ENCODE data around the gene RCVRN.
A peak's percentile ranks its signal among the peaks of the same experiment; 100 is the strongest.

Gene RCVRN

DNA sequence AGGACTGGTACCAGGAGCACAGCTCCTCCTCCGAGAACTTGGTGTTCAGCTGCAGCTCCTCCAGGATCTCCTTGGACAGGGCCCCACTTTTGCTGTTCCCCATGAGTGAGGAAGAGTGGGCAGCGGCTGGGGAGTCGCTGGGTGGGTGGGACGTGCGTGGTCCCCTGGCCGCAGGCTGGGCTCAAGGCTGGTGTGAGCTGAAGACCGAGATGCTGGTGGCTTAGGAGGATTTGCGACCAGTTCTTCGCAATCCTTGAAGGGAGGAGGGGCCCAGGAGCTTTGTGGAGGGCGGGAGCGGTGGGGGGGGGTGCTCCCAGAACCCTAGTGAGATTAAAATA, at the start of gene RCVRN:
RCVRN (minus strand) TSS at position 194 of the 338 bp plus-strand sequence; CDS start at position 103, 91 bp downstream.
- no peak for DNase-seq (ENCODE audit: low read depth in 2 of 2)

DNA sequence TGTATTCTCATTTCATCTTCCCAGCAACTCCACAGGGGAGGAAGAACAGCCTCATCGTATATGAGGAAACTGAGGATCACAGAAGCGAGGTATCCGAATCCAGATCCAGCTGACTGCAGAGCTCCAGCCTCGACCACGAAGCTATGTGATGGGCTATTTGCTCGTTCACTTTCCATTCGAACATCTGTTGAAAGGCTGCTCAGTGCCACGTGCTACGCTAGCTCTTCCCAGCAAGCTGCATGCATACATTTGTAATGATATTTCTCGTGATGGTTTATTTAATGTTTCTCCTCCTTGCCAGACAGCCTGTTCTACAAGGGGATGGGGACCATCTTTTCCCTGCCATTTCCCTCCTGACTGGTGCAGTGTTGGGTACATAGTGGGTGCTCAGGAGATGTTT, 48.4 kb upstream of the RCVRN start:
- no peak for DNase-seq (ENCODE audit: low read depth in 2 of 2)

DNA sequence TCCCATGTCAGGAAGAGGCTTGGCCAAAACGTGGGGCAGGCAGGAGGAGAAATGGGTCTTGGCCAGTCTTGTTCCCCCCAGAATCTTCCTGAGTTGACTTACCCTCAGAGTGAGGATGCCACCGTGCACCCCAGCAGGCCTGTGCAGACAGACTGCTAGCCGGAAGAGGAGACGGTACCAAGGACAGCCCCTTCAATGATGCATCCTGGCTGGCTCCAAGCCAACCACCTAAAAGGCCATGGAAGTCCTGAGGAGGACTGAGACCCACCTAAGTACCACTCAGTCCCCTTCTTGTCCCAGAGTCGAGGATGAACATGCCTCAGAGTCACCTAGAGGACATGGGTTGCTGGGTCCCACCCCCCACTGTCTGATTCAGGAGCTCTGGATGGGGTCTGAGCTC, 46.7 kb upstream of the RCVRN start:
- DNase-seq (ENCODE audit: low read depth in 2 of 2) = no peak

DNA sequence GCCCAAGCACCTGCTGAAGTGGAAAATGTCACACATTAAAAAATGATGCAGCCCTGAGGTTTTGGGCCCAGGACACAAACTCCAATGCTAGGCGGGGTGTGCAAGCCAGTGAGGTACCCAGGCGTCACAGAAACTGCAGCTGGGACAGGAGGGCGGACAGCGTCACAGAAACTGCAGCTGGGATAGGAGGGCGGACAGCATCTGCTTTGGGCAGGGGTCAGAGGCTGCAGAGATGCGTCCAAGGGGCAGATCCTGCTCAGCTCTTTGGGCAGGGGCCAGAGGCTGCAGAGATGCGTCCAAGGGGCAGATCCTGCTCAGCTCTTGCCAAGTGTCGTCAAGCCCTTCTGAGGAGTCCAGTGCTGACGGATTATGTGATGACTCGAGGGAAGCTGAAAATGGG, 43.9 kb upstream of the RCVRN start:
- no peak for DNase-seq (ENCODE audit: low read depth in 2 of 2)

DNA sequence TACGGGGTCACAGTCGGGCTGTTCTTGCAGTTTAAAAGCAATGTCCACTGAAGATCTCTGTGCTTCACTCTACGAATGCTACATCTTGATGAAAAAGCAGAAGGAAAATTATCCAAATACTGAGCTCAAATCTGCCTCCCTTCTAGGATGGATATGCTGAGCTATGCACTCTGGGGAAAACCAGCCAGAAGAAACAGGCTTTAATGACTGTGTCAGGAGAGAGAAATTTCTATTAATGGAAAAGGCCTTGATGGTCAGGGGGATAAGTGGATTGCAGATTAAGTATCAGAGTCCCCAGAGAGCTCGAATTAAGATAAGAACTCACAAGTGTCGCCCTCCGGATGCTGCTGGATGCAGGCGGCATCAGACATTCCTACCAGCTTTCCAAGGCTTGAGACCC, 39.6 kb upstream of the RCVRN start:
- DNase-seq (ENCODE audit: low read depth in 2 of 2) = no peak

DNA sequence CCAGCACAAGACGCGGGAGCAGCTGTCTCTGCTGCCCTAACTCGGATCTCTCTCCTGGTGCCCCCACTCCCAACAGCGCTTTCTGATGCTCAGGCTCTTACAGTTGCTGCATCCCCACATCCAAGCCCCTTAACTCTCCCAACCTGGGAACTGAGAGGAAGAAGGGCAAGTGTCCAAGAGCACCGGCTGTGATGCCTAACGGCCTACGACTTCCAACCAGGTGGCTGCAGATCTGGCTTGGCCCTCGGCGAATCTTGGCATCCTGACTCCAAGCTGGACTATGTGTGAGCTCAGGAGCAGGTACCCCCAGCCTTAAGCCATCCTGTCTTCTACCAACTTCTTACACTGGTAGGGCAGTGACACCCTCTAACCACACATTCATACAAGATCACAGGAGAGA, 38.3 kb upstream of the RCVRN start:
- DNase-seq (ENCODE audit: low read depth in 2 of 2) = no peak

DNA sequence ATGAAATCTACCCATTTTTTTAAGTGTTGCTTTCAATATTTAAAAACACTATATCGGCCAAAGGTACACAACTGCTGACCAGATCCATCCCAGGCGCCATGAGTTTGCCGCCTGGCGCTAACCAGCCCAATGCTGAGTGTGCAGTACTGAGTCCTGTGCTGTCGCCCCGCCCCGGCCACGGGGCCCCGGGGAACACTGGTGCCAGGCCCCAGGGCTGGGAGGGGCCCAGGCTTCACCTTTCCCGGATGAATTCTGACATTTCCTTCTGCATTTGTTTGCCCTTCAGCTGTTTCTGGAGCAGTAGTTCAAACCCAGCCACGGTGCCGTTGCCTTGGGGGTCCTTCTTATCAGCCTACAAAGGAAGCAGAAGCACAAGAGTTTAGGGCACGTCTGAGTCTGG, 37.8 kb upstream of the RCVRN start:
- DNase-seq (ENCODE audit: low read depth in 2 of 2) = no peak

DNA sequence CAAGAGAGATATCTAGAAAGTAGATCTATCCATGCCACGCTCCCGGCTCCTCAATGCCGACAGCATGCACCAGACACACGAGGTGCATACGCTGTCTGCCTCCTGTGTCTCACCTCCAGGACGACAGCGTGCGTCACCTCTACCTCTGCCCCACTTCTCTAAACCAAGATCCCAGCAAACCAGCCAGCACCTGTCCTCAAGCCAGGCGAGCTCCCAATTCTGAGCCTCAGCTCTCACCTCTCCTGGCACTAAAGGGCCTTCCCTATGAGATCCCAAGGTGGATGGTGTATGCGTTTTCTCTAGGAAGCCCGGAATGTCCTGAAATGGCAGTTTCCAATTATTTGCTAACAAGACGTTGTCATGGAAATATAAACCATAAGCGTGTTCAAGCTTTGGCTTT, 36.2 kb upstream of the RCVRN start:
- DNase-seq (ENCODE audit: low read depth in 2 of 2) = no peak

DNA sequence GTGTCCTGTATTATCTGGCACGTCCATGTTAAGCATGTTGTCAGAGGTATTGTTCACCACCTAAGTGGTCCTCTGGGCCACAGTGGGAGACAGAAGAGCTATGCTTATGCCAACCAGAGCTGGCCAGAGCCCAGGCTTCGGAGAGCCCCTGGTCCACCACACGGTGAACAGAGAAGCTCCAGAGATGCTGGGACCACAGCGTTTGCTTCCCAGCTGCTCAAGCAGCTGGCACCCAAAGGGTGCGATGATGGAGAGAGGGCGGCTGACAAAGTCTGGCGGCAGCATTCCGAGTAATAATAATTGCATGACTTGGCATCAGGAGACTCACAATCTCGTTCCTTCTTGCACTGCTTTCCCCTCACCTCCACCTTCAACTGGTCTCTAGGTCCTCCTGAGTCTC, 35.8 kb upstream of the RCVRN start:
- DNase-seq (ENCODE audit: low read depth in 2 of 2) = no peak

DNA sequence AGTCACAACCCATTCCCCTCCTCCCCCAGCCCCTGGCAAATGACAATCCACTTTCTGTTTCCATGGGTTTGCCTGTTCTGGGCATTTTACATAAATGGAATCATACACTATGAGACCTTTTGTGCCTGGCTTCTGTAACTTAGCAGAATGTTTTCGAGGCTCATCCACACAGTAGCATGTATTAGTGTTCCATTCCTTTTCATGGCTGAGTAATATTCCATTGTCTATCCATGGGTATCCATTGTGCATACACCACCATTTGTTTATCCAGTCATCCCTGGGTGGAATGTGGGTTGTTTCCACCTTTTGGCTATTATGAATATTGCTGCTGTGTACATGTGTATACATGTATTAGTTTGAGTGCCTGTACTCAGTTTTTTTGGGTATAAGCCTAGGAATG, 33.7 kb upstream of the RCVRN start:
- DNase-seq (ENCODE audit: low read depth in 2 of 2) = no peak

DNA sequence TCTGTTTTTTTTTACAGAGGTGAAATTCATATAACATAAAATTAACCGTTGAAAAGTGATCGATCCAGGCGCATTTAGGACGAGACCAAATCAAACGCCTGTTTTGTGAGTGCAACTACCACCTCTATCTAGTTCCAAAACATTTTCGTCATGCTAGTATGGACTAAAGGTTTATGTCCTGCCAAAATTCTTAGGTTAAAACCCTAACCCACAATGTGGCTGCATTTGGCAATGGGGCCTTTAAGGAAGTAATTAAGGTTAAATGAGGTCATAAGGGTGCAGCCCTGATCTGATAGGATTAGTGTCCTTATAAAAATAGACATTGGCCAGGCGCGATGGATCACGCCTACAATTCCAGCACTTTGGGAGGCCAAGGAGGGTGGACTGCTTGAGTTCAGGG, 32.8 kb upstream of the RCVRN start:
- DNase-seq (ENCODE audit: low read depth in 2 of 2) = no peak

DNA sequence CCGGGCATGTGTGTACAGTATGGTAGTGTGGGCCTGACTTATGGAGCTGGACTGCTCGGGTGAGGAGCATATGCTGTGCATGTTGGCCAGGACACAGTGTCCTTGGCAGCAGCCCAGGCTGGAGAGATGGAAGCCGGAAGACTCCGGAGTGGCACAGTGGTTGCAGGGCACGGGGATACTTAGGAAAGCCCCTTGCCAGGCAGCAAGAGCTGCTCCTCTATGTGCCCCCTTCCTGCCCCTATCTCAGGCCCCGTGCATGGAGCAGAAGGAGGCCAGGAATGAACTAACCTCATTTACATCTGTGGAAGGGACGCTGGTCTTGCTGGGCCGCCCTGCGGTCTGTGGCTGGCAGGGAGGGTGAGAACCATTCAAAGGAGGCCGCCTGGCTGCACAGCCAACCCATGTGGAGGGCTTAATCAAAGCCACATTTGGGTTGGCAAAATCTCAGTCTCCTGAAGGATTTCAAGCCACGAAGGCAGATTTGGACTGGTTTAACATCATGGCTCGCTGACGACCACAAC, 32.2 kb upstream of the RCVRN start:
- DNase-seq (ENCODE audit: low read depth in 2 of 2) = no peak

DNA sequence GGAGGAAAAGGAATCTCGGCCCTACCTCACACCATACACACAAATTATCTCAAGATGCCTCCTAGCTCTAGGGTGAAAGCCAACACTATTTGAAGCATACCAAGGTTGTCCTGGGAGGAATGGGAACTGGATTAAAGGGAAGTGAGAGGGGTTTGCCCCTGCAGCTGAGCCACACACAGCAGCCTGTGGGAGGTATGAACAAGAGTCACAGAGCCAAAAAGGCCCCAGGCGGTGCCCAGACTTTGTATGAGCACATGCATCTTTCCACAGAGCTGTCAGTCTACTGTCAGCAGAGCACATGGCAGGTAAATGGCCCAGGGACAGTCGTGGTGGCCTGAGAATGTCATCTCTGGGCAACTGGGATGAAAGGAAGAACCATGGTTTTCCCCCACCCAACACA, 31.0 kb upstream of the RCVRN start:
- DNase-seq (ENCODE audit: low read depth in 2 of 2) = no peak

DNA sequence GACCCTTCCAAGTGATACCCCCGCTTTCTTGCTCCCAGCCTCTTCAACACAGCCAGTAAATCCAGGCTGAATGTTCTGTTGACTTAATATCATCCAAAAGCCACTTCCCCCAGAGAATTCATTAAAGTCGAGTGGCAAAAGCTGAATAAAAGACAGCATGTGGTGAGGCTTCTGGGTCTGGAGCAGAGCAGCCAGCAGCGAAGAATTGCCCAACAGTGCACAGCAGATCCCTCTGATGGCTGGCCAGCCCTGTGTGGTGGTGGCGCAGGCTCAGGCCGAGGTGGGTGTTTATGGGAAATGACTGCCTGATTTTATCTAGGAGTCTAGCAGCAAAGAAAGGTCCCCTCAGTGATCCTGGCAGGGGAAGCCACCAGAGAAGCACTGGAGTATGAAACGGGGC, 30.3 kb upstream of the RCVRN start:
- no peak for DNase-seq (ENCODE audit: low read depth in 2 of 2)

DNA sequence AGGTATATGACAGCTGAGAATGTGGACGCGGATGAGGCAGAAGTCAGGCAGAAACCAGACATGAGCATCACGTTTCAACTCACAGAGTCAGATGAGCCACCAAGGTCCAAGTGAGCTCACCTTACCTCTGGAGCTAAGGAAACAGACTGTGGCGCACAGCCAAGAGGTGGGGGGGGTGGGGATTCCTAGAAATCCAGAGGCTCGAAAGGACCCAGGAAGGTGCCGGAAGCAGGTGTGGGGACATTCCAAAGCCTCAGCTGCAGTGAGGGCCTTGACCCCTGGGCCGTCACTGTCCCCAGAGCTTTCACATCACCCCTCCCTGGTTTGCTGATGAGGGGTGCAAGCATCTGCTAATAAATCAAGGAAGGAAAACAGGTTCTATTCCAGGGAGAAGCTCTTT, 29.3 kb upstream of the RCVRN start:
- no peak for DNase-seq (ENCODE audit: low read depth in 2 of 2)

DNA sequence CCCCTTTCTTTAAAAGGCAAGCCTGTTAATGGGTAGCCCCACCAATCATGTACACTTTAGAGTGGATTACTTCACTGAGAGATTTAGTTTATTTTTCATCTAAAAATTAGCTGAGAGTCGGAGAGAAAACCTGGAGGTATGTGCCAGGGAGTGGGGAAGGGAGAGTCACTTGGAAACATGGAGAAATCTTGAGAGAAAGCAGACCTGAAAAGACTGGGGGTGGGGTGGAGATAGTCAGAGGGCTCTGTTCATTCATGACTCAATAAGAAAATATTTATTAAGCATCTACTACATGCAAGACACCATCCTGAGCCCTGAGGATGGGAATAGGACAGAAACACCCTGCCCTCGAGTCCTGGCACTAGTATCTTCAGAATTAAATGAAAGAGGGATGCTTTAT, 27.4 kb upstream of the RCVRN start:
- no peak for DNase-seq (ENCODE audit: low read depth in 2 of 2)

DNA sequence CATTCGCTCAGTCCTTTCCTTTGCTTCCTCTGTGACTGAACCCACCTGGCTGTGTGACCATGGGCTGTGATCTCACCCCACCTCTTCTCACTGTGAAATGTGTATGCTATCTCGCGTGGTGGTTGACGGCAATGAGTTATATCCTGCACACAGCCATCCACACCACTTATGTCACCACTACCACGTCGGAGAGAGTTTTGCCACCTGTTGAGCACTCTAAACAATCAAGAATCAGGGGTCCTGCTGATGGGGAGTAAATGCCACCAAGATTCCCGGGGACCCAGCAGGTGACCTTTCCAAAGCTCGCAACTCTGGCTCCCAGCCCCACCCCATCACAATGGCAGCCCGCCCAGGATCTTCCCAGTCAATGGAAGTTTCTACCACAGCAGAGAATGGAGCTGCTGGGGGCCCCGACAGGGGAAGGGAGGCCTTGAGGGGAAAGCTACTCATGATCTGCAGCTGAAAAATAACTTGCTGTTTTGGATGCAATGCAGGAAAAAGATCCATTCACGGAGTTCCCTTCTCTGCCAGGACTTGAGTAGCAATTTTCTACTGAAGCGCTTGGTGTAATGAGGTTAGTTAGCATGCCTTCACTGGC, 26.2 kb upstream of the RCVRN start:
- no peak for DNase-seq (ENCODE audit: low read depth in 2 of 2)

DNA sequence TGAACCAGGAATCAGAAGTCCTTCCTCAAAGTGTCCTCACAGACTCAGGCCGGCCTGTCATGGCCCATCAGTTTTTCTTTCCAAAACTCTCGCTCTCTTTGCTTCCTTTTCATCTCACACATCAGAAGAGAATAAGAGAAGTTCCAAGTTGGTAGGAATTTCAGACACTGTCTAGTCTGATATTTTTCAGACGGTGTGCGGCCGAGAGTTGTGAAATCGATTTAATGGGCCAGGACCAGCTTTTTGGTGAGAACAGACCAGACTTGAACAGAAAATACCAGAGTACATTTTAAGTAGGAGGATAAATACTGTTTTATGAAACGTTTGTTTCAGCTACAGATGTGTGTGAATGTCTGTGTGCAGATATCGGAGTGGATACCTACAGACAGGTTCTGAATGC, 24.8 kb upstream of the RCVRN start:
- DNase-seq (ENCODE audit: low read depth in 2 of 2) = no peak

DNA sequence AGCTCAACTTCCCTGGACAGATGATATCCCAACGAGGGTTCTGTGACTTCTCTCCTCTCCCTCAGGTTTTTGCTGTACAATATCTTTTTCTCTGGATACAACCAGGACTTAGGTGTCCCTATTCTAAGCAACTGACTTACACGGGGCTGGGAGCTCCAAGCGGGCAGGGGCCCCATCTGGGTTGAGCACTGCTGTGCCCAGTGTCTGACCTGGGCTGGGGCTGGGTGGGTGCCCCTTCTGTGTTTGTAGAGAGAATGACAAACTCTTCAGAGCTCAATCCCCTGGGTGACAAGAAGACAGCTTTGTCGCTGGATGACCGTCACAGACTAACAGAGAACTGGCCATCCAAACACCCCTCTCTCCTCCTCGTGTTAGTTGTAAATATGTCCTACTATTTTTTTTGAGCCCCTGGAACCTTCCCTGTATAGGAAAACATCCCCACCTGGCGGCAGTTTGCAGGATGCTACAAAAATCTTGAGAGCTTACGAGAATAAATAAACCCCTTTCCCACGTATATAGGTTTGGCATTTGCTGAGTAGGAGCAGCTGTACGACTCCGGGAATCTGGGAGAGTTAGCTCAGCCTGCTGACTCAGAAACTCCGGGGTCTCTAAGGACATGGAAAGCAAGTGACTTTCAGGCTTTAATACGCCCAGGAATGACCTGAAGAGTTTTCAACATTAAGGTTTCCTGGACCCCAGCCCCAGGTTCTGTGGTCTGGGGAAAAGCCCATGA, 23.7 kb upstream of the RCVRN start:
- DNase-seq (ENCODE audit: low read depth in 2 of 2) = no peak

DNA sequence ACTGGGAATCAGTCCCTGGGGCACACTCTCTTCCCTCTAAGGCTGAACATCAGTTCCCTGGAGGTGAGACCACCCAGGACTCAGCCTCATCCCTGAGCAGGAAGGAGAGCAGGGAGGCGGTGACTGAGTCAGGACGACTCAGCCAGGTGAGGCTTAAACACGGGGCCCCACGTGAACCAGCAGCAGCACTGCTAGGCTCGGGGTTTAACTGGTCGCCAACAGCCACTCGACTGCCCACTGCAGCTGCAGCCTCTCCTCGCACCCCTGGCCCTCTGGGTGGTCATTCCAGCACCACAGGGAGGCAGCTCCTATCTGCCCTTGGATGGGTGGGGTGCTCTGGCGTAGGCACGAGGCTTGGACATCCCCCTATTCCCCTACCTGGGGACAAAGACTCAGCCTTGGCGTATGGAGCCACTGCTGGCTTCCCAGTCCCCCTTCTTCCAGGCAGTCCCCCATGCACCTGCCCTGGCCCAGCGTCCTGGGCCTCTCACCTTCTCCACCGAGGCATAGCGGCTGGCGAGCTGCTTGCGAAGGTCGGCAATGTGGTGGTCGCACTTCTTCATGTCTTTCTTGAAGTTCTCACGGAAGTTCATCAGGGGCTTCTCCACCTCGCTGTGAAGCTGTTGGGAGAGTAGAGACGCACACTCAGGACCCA, 21.2 kb upstream of the RCVRN start:
- no peak for DNase-seq (ENCODE audit: low read depth in 2 of 2)

DNA sequence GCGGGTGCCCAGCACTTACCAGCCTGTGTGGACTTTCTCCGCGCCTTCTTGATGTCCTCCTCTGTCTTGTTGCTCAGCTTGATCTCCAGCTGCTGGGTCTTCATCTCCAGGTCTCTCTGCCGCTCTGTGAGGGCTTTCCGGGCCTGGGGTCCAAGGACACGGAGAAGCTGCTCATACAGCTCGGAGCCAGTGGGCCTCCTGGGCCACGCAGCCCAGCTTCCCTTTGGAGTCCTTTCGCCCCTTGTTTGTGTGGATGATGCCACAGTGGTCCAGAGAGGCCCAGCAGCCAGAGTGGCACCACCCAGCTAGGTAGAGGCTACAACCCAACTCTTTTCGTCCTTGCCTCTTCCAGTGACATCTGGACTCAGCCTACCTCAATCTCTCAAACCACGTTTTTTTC, 20.4 kb upstream of the RCVRN start:
- DNase-seq (ENCODE audit: low read depth in 2 of 2) = no peak

DNA sequence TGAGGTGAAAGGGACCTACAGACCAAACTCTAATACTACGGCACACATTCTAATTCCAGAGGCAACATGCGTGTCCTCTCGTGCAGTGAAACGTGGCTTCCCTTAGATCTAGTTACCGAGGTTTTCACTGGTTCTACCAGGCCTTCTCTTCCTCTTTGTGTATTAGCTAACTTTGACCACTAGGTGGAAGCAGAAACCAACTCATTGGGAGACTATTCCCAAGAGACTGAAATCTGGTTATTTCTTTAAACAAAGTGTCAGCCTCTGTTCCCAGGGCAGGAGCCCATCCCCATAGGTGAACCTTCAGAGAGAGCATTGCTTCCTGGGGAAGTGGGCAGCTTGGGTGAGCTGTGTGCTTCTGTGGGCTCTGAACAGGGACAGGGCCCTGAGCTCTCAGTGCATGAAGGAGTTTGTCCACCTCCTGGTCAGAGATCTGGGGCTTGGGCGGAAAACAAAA, 19.7 kb upstream of the RCVRN start:
- peak in 1 of 2 donors; percentile 6 for DNase-seq (ENCODE audit: low read depth in 2 of 2)

Data from stimulated activated CD8-positive, alpha-beta memory T cell treated with anti-CD3 and anti-CD28 coated beads, Interleukin-7, amount 100 ng/mL, for 4 hours (primary cell).